Right renal cortex interstitium (tissue), 3 donors: ENCODE measurements around the gene ABCG5. TPM values are rescaled to one million over a fixed set of nuclear protein-coding genes. Genes with fewer than 3 reads are reported as not detected.

Experiments
- DNase-seq, 3 donors: peaks; one replicate each; pipeline ENCODE4 v3.0.0-alpha.2; 2013; ENCODE audit warnings: low read depth in 3 of 3, low spot score in 2 of 3
- polyA plus RNA-seq, 3 donors: library from polyadenylated mRNA; unstranded; fragments of 120-200 nt; gene quantifications; one replicate each; pipeline ENCODE4 v1.2.1, GENCODE V29; 2013; ENCODE audit not compliant: insufficient read length in 3 of 3

Gene ABCG5
- under 1 TPM; 0.31 to 0.55 (median 0.50) TPM for polyA plus RNA-seq

GRCh38 chr2:43838560-43839267 lies at the start of gene ABCG5, which contains the start of gene ABCG8:
ABCG5 (minus strand) TSS chr2:43838839; CDS start chr2:43838679, 160 bp downstream.
ABCG8 (plus strand) TSS chr2:43838971; CDS start chr2:43839054, 83 bp downstream.
- no peak for DNase-seq

DNA sequence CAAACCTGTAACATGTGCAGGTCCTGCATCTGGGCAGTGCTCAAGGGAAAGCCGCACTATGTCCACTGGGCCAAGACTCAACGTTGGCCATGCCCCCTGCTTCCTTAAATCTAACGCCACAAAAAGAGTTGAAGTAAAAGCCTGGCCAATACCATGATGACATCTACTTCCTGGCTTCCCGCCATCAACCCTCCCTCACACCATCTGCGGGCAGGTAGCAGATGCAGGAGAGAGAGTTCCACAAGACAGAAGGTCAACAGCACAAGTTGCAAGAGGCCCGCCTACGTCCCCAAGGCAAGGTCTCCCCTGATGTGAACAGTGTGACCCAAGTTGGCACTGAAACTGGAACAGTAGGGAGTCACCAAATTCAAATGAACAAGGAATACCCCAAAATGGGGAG lies 48.5 kb upstream of the ABCG5 start:
- DNase-seq: no peak

GRCh38 chr2:43885132-43885632 lies 46.5 kb upstream of the ABCG5 start:
- no peak for DNase-seq

- DNase-seq: no peak
Observed at GRCh38 chr2:43884689-43885088, 46.0 kb upstream of the ABCG5 start.

GRCh38 chr2:43882312-43882711 lies 43.7 kb upstream of the ABCG5 start:
- no peak for DNase-seq

GRCh38 chr2:43880952-43881351 lies 42.3 kb upstream of the ABCG5 start:
- DNase-seq: no peak

DNA sequence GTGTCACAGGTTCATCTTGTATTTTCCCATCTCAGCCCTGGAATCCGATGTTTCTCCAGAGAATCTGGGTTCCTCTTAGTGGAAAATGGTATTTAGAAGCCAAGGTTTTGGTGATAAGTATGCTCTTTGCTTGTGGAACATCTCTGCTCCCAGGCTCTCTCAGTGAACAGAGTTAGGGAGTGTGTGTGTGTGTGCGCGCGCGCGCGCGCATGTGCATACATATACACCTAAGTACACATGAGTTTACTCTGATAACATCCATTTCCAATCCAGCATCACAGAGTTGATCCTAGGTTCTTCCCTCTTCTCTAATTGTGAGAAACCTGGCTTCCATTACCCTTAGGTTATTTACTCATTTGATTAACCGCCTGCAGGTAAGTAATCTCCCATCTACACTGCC lies 41.8 kb upstream of the ABCG5 start:
- DNase-seq: no peak

GRCh38 chr2:43879261-43879660 lies 40.6 kb upstream of the ABCG5 start:
- DNase-seq: no peak

DNA sequence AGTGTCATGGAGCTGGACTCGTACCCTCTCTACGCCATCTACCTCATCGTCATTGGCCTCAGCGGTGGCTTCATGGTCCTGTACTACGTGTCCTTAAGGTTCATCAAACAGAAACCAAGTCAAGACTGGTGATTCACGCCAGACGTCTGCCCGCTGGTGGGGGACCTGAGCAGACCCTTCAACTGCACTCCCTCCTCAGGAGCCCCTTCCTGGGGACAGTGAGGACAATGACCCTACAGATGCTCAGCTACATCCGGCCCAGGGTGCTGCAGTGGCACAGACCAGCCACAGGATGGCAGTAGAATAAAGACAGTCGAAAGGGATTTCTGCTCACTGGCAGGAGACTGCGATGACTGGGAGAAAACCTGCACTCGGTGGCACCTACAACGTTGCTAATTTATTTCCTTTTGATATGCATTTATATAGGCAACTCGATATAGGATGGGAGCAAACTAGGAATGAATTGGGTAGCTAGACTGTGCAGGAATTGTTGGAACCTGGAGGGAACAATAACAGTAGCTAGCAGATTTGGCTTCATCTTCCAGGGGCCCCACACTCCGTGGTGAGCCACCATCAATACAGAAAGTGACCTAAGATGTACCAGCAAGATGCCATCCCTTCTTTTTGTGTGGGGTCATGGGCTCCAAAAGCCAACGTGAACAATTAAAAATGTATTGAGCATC lies 39.3 kb upstream of the ABCG5 start:
- DNase-seq: peak in 2 of 3 donors; percentile 15

DNA sequence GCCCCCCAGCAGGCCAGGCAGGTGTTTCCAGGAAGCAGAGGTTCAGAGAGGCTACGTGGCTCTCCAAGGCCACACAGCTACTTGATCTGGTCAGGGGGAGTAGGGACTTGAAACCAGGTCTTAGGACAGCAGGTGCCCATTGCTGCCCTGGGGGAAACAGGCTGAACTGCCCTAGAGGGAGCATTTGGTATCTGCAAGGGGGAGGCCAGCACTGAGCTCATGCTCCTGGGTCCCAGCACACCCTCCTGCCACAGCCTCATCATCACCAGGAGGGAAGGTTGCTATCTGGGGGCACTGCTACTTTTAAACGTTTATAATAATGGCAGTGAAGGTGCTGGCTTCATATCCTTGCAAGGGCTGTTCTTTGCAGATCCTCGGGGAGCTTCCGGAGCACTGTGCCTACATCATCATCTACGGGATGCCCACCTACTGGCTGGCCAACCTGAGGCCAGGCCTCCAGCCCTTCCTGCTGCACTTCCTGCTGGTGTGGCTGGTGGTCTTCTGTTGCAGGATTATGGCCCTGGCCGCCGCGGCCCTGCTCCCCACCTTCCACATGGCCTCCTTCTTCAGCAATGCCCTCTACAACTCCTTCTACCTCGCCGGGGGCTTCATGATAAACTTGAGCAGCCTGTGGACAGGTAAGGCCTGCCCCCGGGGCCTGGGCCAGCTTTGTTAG lies 36.3 kb upstream of the ABCG5 start:
- no peak for DNase-seq

DNA sequence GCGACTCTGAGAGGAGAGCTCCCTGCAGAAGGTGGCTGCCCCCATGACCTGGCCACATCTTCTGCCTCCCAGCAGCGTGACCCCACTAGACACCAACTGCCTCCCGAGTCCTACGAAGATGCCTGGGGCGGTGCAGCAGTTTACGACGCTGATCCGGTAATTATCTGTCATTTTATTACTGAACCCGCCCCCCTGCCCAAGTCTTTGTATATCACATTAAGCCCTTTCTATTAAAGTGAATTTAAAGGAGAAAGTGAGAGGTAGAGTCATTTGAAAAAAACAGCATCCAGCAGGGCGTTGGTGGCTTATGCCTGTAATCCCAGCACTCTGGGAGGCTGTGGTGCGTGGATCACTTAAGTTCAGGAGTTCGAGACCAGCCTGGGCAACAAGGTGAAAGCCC lies 33.5 kb upstream of the ABCG5 start:
- no peak for DNase-seq

- DNase-seq: no peak
Observed at GRCh38 chr2:43855292-43855691, 16.7 kb upstream of the ABCG5 start.

- DNase-seq: no peak
Observed at GRCh38 chr2:43854671-43855070, 16.0 kb upstream of the ABCG5 start.

GRCh38 chr2:43853141-43854081 lies 14.8 kb upstream of the ABCG5 start:
- no peak for DNase-seq

DNA sequence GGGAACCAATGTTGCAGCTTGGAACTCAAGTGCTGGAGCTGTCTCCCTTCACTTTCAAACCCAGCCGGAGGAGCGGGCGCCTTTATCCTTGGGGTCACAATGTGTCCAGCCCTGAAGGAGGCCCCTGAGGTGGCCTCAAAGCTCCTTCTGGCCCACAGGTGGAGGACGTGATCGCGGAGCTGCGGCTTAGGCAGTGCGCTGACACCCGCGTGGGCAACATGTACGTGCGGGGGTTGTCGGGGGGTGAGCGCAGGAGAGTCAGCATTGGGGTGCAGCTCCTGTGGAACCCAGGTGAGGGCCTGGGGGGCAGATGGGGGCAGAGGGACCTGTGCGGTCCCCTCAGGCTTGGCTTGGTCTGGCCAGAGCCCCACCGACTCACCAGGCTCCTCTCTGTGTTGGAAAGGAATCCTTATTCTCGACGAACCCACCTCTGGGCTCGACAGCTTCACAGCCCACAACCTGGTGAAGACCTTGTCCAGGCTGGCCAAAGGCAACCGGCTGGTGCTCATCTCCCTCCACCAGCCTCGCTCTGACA lies 13.6 kb upstream of the ABCG5 start:
- no peak for DNase-seq

DNA sequence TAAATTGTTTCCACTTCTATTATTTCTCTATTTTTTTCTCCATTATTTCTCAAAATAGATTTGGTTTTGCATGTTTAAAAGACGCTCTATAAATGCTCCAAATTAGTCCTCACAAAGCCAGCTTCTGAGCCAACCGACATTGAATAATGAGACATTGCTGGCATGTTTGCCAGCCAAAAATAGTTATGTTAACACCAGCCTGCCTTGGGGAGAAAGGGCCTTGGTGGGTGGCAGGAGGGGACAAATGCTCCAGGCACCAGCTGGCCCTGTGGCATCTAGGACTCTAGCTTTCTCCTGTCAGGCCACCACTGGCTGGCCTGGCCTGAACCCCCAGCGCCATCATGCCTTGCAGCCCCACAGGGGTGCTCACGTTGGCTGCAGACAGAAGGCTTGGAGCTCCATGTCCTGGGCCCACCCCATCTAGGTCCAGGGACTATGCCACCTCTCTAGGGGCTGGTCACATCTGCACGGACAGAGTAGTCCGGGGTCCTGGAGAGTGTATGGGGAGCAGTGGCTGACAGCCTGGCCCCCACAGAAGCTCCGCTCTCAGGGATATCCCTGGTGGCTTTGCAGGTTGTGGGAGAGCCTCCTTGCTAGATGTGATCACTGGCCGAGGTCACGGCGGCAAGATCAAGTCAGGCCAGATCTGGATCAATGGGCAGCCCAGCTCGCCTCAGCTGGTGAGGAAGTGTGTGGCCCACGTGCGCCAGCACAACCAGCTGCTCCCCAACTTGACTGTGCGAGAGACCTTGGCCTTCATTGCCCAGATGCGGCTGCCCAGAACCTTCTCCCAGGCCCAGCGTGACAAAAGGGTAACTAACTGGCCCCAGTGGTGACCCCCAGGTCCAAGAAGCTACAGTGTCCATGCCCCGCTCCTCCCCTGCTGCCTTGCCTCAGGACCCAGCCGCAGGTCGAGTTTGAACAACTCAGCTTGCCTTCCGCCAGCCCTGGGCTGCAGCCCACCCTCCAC lies 12.7 kb upstream of the ABCG5 start:
- no peak for DNase-seq

DNA sequence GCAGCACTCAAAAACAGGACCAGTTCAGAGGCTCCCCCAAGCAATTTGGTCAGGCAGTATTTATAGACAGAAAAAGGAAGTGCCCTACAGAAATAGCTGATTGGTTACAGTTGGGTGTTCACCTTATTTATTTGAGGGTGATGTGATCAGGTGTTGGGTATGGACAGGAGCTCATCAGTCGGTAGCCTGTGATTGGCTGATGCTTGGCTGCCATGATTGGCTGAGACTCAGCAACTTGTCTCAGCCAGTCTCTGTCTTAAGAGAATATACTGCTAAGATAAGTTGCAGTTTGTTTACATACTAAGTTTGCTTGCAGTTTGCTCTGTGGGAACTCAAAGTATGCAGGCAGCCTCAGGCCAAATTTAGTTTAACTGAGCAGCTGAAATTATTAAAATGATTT lies 9.6 kb upstream of the ABCG5 start:
- DNase-seq: no peak

DNA sequence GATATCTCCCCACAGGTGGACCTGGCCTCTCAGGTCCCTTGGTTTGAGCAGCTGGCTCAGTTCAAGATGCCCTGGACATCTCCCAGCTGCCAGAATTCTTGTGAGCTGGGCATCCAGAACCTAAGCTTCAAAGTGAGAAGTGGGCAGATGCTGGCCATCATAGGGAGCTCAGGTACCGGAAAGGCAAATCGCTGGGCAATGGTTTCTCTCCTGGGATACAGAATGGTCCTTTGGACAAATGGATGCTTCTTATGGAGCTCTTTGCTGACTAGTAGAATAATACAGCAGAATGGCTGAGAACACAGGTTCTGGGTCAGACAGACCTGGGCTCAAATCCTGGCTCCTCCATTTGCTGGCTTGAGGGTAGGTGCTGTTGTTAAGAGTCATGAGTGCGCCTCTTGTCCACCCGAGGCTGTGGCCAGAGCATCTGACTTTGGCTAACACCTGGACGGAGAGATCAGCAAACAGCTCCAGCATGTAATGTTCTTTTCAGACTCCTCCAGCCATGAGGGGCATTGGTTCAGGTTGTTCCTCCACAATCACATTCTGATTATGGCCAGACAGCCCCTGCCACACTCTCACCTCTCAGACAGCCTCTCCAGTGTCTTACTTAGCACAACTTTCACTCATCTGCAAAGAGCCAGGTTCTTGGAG lies 7.6 kb upstream of the ABCG5 start:
- DNase-seq: no peak
